ENCODE measurements around the gene TINAGL1.

GRCh38 chr1:31549809-31550620 lies 26.3 kb upstream of the TINAGL1 start:
- TF ChIP-seq POLR2A (IDR thresholded peaks at IDR 0.05; ENCODE audit: extremely low read depth, insufficient read length) (no peak), CTCF (IDR thresholded peaks at IDR 0.05; ENCODE audit: low read depth, low read length) (no peak)
